Measurements from ENCODE around the gene PHF2.

PHF2 gene

DNA sequence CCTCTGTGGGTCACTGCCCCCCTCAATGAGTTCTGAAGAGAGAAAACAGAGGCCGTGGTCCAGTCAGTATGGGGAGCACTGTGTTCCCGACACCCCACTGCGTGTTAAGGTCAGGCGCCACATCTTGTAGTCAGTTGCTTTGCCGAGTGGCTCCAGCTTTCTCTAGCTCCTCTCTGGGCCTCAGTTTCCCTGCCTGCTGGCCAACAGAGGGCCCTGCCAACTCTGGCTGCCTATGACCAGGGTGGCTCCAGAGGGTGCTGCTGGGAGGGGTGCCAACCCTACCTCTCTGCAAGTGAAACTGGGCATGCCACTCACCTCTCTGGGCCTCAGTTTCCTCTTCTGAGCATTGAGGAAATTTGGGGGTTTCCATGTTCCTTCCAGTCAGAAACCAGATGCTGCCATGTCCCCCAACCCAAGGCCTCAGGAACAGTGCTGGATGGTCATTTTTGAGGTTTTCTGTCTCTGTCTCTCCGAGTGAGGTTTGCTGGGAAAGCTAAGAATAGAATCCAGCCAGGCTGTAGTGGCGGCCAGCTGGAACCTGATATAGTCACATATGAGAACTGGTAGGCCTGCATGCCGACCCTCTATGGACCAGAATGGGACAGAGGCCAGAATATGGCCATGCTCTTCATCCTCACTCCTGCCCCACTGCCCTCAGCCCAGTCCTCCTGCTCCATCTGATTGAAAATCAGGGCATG, 132.1 kb downstream of the PHF2 start:
- TF ChIP-seq, protein P1, sequence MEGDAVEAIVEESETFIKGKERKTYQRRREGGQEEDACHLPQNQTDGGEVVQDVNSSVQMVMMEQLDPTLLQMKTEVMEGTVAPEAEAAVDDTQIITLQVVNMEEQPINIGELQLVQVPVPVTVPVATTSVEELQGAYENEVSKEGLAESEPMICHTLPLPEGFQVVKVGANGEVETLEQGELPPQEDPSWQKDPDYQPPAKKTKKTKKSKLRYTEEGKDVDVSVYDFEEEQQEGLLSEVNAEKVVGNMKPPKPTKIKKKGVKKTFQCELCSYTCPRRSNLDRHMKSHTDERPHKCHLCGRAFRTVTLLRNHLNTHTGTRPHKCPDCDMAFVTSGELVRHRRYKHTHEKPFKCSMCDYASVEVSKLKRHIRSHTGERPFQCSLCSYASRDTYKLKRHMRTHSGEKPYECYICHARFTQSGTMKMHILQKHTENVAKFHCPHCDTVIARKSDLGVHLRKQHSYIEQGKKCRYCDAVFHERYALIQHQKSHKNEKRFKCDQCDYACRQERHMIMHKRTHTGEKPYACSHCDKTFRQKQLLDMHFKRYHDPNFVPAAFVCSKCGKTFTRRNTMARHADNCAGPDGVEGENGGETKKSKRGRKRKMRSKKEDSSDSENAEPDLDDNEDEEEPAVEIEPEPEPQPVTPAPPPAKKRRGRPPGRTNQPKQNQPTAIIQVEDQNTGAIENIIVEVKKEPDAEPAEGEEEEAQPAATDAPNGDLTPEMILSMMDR (IDR thresholded peaks at IDR 0.05; ENCODE audit: low read depth, low read length): no peak
- in situ Hi-C loops (cut with HindIII; ENCODE audit: low sequenced_read_pairs): no loop called here

DNA sequence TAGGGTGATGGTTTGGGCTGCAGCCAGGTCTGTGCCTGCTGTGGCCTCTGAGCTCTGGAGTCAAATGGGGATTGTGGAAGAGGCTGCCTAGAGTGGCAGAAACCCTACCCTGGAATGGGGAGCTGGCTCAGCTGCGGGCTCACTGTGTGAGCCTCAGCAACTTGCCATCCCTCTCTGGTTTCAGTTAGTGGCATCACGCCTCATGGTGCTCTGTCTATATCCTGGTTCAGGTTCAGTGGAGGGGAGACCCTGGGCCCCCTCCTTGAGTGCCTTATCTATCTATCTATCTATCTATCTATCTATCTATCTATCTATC, 132.6 kb downstream of the PHF2 start:
- H3K4me3 ChIP-seq (ENCODE audit: low read depth, low read length): no peak overlapping the region
- DNase-seq (ENCODE audit: low read depth, low spot score): no peak
- TF ChIP-seq, protein P1 (IDR thresholded peaks at IDR 0.05; ENCODE audit: low read depth, low read length): no peak
- in situ Hi-C loops (cut with HindIII; ENCODE audit: low sequenced_read_pairs): no loop called here

More for the DNA sequence above, 132.1 kb downstream of the PHF2 start:
- H3K4me3 ChIP-seq (ENCODE audit: low read depth, low read length): no peak overlapping the region
- DNase-seq (ENCODE audit: low read depth, low spot score): no peak

DNA sequence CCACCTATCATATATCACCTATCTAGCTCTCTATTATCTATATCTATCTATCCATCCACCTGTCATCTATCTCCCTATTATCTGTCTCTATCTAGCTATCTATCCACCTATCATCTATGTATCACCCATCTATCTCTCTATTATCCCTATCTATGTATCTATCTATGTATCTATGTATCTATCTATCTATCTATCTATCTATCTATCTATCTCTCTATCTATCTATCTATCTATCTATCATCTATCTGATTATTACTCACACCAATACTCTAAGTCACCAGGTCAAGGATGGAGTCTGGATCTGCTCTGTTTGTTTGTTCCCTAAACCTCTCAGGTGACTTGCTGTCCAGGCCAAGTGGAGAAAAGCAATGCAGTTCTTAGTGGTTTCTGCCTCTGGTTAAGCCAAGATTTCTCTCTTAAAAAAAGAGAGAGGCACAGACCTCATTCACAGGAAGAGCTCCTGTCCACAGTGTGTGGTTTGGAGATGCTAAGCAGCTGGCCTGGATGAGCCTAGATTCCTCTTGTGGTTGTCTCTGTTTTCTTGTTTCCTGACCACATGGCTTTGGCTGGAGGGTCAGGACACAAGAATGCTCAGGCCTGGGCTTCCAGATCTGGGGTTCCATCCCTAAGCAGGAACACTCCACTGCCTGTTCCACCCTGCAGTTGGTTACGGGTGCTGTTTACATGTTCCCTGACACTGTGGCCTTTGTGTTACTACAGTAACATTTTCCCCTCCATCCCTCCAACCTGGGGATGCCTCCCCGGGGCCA, 133.4 kb downstream of the PHF2 start:
- TF ChIP-seq, protein P1 (IDR thresholded peaks at IDR 0.05; ENCODE audit: low read depth, low read length): no peak
- H3K4me3 ChIP-seq (ENCODE audit: low read depth, low read length): no peak overlapping the region
- in situ Hi-C loops (cut with HindIII; ENCODE audit: low sequenced_read_pairs): no loop called here
- no peak for DNase-seq (ENCODE audit: low read depth, low spot score)

DNA sequence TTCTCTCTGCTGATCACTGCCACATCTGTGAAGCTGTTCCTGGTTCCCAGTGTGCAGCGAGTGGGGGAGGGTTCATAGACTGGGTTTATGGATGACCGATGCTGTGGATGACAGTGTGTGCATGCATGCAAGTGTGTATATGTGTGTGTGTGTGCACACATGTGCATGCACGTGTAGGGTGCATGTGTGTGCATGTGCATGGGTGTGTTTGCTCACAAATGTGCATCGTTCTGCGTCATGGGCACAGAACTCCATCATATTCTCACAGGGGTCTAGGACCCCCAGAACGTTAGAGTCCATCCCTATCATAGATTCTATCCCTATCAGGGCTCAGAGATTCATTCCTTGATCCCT, 134.0 kb downstream of the PHF2 start:
- no peak for DNase-seq (ENCODE audit: low read depth, low spot score)
- no peak overlapping the region for H3K4me3 ChIP-seq (ENCODE audit: low read depth, low read length)
- in situ Hi-C loops (cut with HindIII; ENCODE audit: low sequenced_read_pairs): no loop called here
- TF ChIP-seq, protein P1 (IDR thresholded peaks at IDR 0.05; ENCODE audit: low read depth, low read length): no peak

GRCh38 chr9:93711002-93711401, 134.6 kb downstream of the PHF2 start:
- no peak overlapping the region for H3K4me3 ChIP-seq (ENCODE audit: low read depth, low read length)
- in situ Hi-C loops (cut with HindIII; ENCODE audit: low sequenced_read_pairs): no loop called here
- DNase-seq (ENCODE audit: low read depth, low spot score): no peak
- TF ChIP-seq, protein P1 (IDR thresholded peaks at IDR 0.05; ENCODE audit: low read depth, low read length): no peak

DNA sequence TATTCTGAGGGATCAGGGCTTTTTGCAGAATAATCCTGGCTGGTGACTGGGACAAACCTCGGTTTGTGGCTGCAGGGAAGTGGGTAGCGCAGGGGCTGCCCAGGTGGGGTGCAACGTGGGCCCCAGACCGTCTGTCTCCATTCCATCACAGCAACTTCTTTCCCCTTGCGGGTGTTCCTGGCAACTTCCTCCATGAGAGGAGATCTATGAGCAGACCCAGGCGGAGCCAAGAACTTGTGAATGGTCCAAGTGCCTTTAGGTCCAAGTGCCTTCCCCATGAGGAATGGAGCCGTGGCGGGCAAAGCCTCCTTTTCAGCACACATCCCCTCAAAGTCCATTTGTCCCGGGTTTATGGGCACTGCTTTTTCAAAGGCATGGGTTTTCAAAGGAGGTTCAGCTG, 136.5 kb downstream of the PHF2 start:
- TF ChIP-seq, protein P1 (IDR thresholded peaks at IDR 0.05; ENCODE audit: low read depth, low read length): no peak
- no peak for DNase-seq (ENCODE audit: low read depth, low spot score)
- in situ Hi-C loops (cut with HindIII; ENCODE audit: low sequenced_read_pairs): no loop called here
- no peak overlapping the region for H3K4me3 ChIP-seq (ENCODE audit: low read depth, low read length)
